HFF-Myc (cell line): ENCODE measurements around the gene CABP4.
A peak's percentile ranks its signal among the peaks of the same experiment; 100 is the strongest.

Experiments
- DNase-seq: peaks from one replicate; pipeline ENCODE4 v3.0.0-alpha.2; 2011; ENCODE audit warnings: low read depth; ENCODE audit errors: extremely low read depth
- H3K4me3 ChIP-seq: replicated peaks from 2 replicates; pipeline ENCODE4 v1.5.1; 2011; ENCODE audit warnings: low read depth, mild to moderate bottlenecking, control low read depth, low read length
- CTCF ChIP-seq: IDR thresholded peaks from 2 replicates; pipeline ENCODE4 v1.5.1; 2012; ENCODE audit warnings: mild to moderate bottlenecking, low read depth, low read length, control low read depth; ENCODE audit errors: missing control alignments

CABP4 gene

GRCh38 chr11:67504005-67504949, 49.1 kb downstream of the CABP4 start:
- DNase-seq, result no peak
- no peak for TF ChIP-seq CTCF

GRCh38 chr11:67504950-67505581, 49.9 kb downstream of the CABP4 start, which contains the start of gene PITPNM1:
Gene PITPNM1, minus strand, starts transcription at chr11:67505363. Its CDS starts 1,183 bp downstream, at chr11:67504180.
- peak within 1 kb of the TSS; percentile 71 for H3K4me3 ChIP-seq
- DNase-seq, result no peak
- TF ChIP-seq CTCF, result no peak

More at GRCh38 chr11:67504005-67504949, 49.1 kb downstream of the CABP4 start:
- H3K4me3 ChIP-seq, result peak overlapping the region; percentile 71

GRCh38 chr11:67505605-67506396, 50.6 kb downstream of the CABP4 start:
- peak; percentile 98 for TF ChIP-seq CTCF
- peak overlapping the region; percentile 71 for H3K4me3 ChIP-seq
- peak; percentile 70 for DNase-seq

GRCh38 chr11:67506426-67507051, 51.4 kb downstream of the CABP4 start:
- no peak for DNase-seq
- peak overlapping the region; percentile 65 for H3K4me3 ChIP-seq
- no peak for TF ChIP-seq CTCF

GRCh38 chr11:67507242-67507863, 52.2 kb downstream of the CABP4 start:
- H3K4me3 ChIP-seq, result peak overlapping the region; percentile 65
- DNase-seq, result peak; percentile 51
- TF ChIP-seq CTCF, result no peak
